DOHH2 (cell line): Measurements from ENCODE around the gene KIF5B.
"Not testable (repeated sequence)": the region's sequence is repeated elsewhere in the genome, so short reads cannot be mapped to it uniquely, and the experiment has no call there.

ENCODE experiments used
- H3F3A ChIP-seq: fragments of 200-600 bp; sonication (generic), shearing (Covaris generic); 2 replicates; pipeline ENCODE4 v1.6.0; 2016; ENCODE audit warnings: antibody characterized with exemption, mild to moderate bottlenecking; ENCODE audit not compliant: control insufficient read depth, insufficient read depth
- H3K27ac ChIP-seq: fragments of 200-600 bp; sonication (generic); 2 replicates; pipeline ENCODE4 v1.5.1; 2014; ENCODE audit warnings: low read depth, mild to moderate bottlenecking, low read length, moderate library complexity
- H3K27me3 ChIP-seq: fragments of 200-600 bp; sonication (generic); 2 replicates; pipeline ENCODE4 v1.6.1; 2014; ENCODE audit warnings: mild to moderate bottlenecking, low read length, mixed read lengths; ENCODE audit not compliant: control insufficient read depth
- H3K36me3 ChIP-seq: fragments of 200-600 bp; sonication (generic); 2 replicates; pipeline ENCODE4 v1.6.1; 2014; ENCODE audit warnings: mild to moderate bottlenecking, low read length, moderate library complexity, mixed read lengths; ENCODE audit not compliant: control insufficient read depth
- H3K4me1 ChIP-seq: fragments of 200-600 bp; sonication (generic); 2 replicates; pipeline ENCODE4 v1.6.1; 2014; ENCODE audit warnings: mild to moderate bottlenecking, low read length, mixed read lengths; ENCODE audit not compliant: control insufficient read depth
- H3K4me2 ChIP-seq: fragments of 200-600 bp; sonication (generic); 2 replicates; pipeline ENCODE4 v1.6.0; 2014; ENCODE audit warnings: mild to moderate bottlenecking, low read length, moderate library complexity
- H3K4me3 ChIP-seq: fragments of 200-600 bp; sonication (generic); 2 replicates; pipeline ENCODE4 v1.5.1; 2014; ENCODE audit warnings: mild to moderate bottlenecking, low read length, mixed read lengths
- H3K79me2 ChIP-seq: fragments of 200-600 bp; sonication (generic); 2 replicates; pipeline ENCODE4 v1.6.1; 2014; ENCODE audit warnings: mild to moderate bottlenecking, low read length, mixed read lengths; ENCODE audit not compliant: control insufficient read depth
- H3K9me2 ChIP-seq: fragments of 200-600 bp; sonication (generic); replicated peaks from 2 replicates; pipeline ENCODE4 v1.6.1; 2014; ENCODE audit warnings: mild to moderate bottlenecking, low read length, mixed read lengths; ENCODE audit not compliant: control insufficient read depth
- H3K9me3 ChIP-seq: fragments of 200-600 bp; sonication (generic); 2 replicates; pipeline ENCODE4 v1.6.1; 2014; ENCODE audit warnings: antibody characterized with exemption, low read length, mixed read lengths; ENCODE audit not compliant: control insufficient read depth, insufficient read depth
- H4K20me1 ChIP-seq: fragments of 200-600 bp; sonication (generic); 2 replicates; pipeline ENCODE4 v1.6.0; 2014; ENCODE audit warnings: low read depth, mild to moderate bottlenecking, antibody characterized with exemption, low read length, moderate library complexity; ENCODE audit not compliant: control insufficient read depth, insufficient read depth
- EZH2phosphoT487 ChIP-seq: fragments of 200-600 bp; sonication (generic); IDR thresholded peaks from 2 replicates; pipeline ENCODE4 v1.6.1; 2017; ENCODE audit warnings: borderline replicate concordance, mild to moderate bottlenecking, antibody characterized with exemption, low read length, moderate library complexity, mixed read lengths
- TF ChIP-seq, protein P1 (sequence below): fragments of 200-600 bp; sonication (generic); IDR thresholded peaks from one replicate; pipeline ENCODE4 v1.5.1; 2014; ENCODE audit warnings: antibody characterized with exemption, mild to moderate bottlenecking, low read depth, low read length; ENCODE audit not compliant: poor library complexity, severe bottlenecking

The KIF5B gene

DNA sequence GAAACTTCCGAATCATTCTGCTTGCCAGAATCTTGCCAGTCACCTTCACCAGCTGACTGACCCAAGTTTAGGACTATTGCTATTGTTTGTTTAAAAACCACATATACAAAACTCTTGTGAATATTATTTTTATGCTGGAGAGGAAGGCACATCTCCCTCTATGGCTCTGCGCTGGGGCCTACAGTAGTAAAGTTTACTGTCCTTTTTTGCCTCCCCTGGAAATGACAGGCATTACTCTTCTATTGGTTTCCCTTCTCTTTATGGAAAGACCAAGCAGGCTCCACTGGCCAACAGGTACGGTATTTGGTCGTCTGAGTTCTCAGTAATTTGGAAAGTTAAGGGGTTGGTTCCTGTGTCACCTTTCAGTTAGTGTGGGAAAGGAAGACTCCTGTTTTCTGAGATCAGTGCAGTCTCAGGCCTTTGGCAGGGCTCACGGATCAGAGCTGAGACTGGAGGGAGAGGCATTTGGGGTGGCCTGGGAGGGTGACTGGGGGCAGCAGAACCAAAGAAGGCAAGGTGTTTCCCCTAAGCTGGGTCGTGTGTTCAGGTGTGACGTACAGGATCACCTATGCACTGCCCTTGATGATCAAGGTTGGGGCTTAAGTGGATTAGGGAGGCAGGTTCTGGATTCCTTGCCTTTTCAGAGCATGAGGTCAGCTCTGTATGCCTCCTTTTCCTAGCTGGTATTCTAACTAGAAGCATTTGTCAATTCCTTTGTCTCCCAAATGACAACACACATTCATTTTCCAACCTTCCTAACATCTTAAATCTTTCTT is 16.0 kb upstream of the KIF5B start:
- Histone ChIP-seq H3K27me3 (peaks cover 4% of the 10 kb centered on the region; the same call in 1 of the 2 replicates), H3K4me1 (no peaks in the 10 kb centered on the region), H3F3A (no peaks in the 10 kb centered on the region), H3K9me3 (no peaks in the 10 kb centered on the region), H3K27ac (no peak overlapping the region), H3K4me2 (no peak overlapping the region), H3K4me3 (no peak overlapping the region), H4K20me1 (no peaks in the 10 kb centered on the region), H3K79me2 (no peaks in the 10 kb centered on the region), H3K36me3 (no peaks in the 10 kb centered on the region), H3K9me2 (no peaks in the 10 kb centered on the region)
- TF ChIP-seq EZH2phosphoT487, result no peak
- TF ChIP-seq, protein P1, sequence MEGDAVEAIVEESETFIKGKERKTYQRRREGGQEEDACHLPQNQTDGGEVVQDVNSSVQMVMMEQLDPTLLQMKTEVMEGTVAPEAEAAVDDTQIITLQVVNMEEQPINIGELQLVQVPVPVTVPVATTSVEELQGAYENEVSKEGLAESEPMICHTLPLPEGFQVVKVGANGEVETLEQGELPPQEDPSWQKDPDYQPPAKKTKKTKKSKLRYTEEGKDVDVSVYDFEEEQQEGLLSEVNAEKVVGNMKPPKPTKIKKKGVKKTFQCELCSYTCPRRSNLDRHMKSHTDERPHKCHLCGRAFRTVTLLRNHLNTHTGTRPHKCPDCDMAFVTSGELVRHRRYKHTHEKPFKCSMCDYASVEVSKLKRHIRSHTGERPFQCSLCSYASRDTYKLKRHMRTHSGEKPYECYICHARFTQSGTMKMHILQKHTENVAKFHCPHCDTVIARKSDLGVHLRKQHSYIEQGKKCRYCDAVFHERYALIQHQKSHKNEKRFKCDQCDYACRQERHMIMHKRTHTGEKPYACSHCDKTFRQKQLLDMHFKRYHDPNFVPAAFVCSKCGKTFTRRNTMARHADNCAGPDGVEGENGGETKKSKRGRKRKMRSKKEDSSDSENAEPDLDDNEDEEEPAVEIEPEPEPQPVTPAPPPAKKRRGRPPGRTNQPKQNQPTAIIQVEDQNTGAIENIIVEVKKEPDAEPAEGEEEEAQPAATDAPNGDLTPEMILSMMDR, result no peak

DNA sequence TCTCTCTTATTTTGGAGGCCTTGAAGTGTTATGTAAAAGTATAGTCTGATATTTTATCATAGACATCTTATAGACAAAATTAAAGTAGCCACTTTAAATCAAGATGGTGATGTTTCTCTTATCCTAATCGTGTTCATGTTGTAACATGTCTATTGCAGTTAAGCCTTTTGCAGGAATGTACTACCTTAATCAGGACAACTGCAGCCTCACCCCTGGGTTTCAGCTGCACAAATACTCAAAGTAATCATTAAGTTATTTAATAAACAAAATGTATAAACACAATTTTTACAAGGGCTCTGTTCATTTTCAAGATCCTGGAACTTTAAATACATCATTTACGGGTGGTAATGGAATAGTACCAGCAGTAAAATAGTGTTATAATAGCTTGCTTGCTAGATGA is 14.4 kb upstream of the KIF5B start:
- Histone ChIP-seq H3K36me3 (no peaks in the 10 kb centered on the region), H3K4me1 (no peaks in the 10 kb centered on the region), H3K27me3 (peaks cover 4% of the 10 kb centered on the region; the same call in 1 of the 2 replicates), H4K20me1 (no peaks in the 10 kb centered on the region), H3K9me3 (no peaks in the 10 kb centered on the region), H3K4me2 (no peak overlapping the region), H3K9me2 (no peaks in the 10 kb centered on the region), H3K79me2 (no peaks in the 10 kb centered on the region), H3F3A (no peaks in the 10 kb centered on the region), H3K27ac (no peak overlapping the region), H3K4me3 (no peak overlapping the region)
- TF ChIP-seq EZH2phosphoT487, result no peak
- TF ChIP-seq, protein P1, result no peak

DNA sequence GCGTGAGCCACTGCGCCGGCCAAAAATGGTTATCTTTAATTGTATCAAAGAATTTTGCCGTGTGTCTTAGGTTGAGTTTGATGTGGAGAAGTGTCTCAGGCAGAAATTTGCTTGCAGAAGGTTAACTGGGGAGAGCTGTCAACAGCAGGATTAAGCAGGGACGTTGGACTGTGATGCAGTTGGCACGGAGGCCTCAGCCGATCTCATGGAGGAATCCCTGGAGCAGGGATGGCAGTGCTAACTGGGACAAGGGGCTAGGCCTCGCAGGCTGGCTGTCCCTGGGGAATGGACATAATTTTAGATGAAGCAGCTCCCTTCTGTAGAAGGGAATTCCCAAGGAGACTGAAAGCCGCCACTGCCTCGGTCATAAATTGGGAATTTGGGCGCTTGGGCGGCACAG is 12.3 kb upstream of the KIF5B start:
- no peaks in the 10 kb centered on the region for H3K9me2 ChIP-seq
- H3K36me3 ChIP-seq, result no peaks in the 10 kb centered on the region
- TF ChIP-seq, protein P1, result no peak
- peaks cover 4% of the 10 kb centered on the region; the same call in 1 of the 2 replicates for H3K27me3 ChIP-seq
- H3K4me2 ChIP-seq, result no peak overlapping the region
- H3F3A ChIP-seq, result no peaks in the 10 kb centered on the region
- no peak overlapping the region for H3K27ac ChIP-seq
- H3K4me1 ChIP-seq, result no peaks in the 10 kb centered on the region
- H3K79me2 ChIP-seq, result no peaks in the 10 kb centered on the region
- no peaks in the 10 kb centered on the region for H4K20me1 ChIP-seq
- H3K4me3 ChIP-seq, result no peak overlapping the region
- no peaks in the 10 kb centered on the region for H3K9me3 ChIP-seq

DNA sequence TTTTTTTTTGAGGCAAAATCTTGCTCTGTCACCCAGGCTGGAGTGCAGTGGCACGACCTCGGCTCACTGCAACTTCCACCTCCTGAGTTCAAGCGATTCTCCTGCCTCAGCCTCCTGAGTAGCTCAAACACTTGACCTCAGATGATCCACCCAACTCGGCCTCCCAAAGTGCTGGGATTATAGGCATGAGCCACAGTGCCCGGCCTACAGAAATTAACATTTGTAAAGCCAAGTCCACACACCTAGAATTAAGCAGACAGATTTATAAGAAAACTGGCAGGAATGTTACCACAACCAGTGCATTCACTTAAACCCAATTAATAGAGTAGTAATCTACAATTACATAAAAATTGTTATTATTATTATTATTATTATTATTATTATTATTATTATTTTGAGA is 11.7 kb upstream of the KIF5B start:
- not testable (repeated sequence) for H3K9me3 ChIP-seq, H3K4me3 ChIP-seq, H3K36me3 ChIP-seq, H3K27me3 ChIP-seq, H3F3A ChIP-seq, H3K27ac ChIP-seq, H3K4me2 ChIP-seq, H3K4me1 ChIP-seq, H4K20me1 ChIP-seq, H3K9me2 ChIP-seq, H3K79me2 ChIP-seq
